ENCODE measurements around the gene IGSF5. TPM values are rescaled to one million over a fixed set of nuclear protein-coding genes. Genes with fewer than 3 reads are reported as not detected.

Gene IGSF5
- polyA plus RNA-seq, 3 donors: not detected

DNA sequence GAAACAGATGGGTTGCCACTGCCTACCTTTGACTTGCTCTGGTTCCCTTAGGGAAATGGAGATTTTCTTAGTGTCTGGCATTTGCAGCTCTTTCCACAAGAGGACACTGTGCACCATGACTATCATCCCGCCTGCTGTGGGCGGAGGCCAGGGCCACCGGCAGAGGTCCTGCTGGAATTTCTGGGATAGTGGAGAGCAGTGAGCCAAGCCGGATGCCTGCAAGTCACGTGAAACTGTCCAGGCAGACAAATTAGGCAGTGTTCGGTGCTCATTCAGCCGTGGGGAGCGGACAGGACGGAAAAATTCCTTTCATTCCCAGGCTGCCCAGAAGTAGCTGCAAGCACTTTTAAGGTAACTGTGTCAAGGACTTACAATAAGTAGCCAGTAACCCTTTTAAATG lies 43.4 kb downstream of the IGSF5 start:
- Mint-ChIP-seq H3K9me3 (peaks cover 0 to 6% (median 0%) of the 10 kb centered on the region in 7 donors), H3K27ac (no peak overlapping the region), H3K27me3 (ENCODE audit: low read depth in 3 of 3) (peaks cover 0 to 4% (median 0%) of the 10 kb centered on the region in 3 donors), H3K4me3 (no peak overlapping the region), H3K4me1 (no peaks in the 10 kb centered on the region), H3K36me3 (no peaks in the 10 kb centered on the region)
- no peaks in the 10 kb centered on the region for H4K20me1 ChIP-seq (ENCODE audit: insufficient read depth, low read length)
- intact Hi-C loops (cut with micrococcal nuclease): no loop called here
- no peak overlapping the region for H2AFZ ChIP-seq (ENCODE audit: insufficient read depth, low read depth, low read length, poor library complexity, severe bottlenecking)
- no peaks in the 10 kb centered on the region for H3K36me3 ChIP-seq (replicated peaks in 1 of 2; ENCODE audit: control insufficient read depth in 1 of 2, insufficient read depth in 2 of 2, low read length in 2 of 2)
- TF ChIP-seq, protein P1, sequence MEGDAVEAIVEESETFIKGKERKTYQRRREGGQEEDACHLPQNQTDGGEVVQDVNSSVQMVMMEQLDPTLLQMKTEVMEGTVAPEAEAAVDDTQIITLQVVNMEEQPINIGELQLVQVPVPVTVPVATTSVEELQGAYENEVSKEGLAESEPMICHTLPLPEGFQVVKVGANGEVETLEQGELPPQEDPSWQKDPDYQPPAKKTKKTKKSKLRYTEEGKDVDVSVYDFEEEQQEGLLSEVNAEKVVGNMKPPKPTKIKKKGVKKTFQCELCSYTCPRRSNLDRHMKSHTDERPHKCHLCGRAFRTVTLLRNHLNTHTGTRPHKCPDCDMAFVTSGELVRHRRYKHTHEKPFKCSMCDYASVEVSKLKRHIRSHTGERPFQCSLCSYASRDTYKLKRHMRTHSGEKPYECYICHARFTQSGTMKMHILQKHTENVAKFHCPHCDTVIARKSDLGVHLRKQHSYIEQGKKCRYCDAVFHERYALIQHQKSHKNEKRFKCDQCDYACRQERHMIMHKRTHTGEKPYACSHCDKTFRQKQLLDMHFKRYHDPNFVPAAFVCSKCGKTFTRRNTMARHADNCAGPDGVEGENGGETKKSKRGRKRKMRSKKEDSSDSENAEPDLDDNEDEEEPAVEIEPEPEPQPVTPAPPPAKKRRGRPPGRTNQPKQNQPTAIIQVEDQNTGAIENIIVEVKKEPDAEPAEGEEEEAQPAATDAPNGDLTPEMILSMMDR (IDR thresholded peaks at IDR 0.05): no peak
- H3K27ac ChIP-seq (ENCODE audit: low read depth in 1 of 2, low read length in 2 of 2): no peak overlapping the region
- WGBS (ENCODE audit: insufficient coverage): 65% methylated on average over 9 of the region's 9 CpGs
- no peaks in the 10 kb centered on the region for H3K79me2 ChIP-seq (ENCODE audit: insufficient read depth, low read length)
- no peak for DNase-seq
- no peak overlapping the region for H3K9ac ChIP-seq (ENCODE audit: insufficient read depth, low read length, poor library complexity, severe bottlenecking)
- no peaks in the 10 kb centered on the region for H3K27me3 ChIP-seq (ENCODE audit: control insufficient read depth in 2 of 2, insufficient read depth in 2 of 2, low read length in 2 of 2)
- H3K4me2 ChIP-seq (replicated peaks; ENCODE audit: extremely low read depth, low read length, poor library complexity, severe bottlenecking): no peak overlapping the region
- no peak overlapping the region for H3K4me3 ChIP-seq (replicated peaks in 1 of 3; ENCODE audit: low read depth in 2 of 3, low read length in 3 of 3)
- no peaks in the 10 kb centered on the region for H3K4me1 ChIP-seq (ENCODE audit: control insufficient read depth in 1 of 2, insufficient read depth in 2 of 2, low read length in 2 of 2)
- no peaks in the 10 kb centered on the region for H3K9me3 ChIP-seq (replicated peaks in 1 of 2; ENCODE audit: control insufficient read depth in 1 of 2, insufficient read depth in 1 of 2, low read length in 2 of 2)

DNA sequence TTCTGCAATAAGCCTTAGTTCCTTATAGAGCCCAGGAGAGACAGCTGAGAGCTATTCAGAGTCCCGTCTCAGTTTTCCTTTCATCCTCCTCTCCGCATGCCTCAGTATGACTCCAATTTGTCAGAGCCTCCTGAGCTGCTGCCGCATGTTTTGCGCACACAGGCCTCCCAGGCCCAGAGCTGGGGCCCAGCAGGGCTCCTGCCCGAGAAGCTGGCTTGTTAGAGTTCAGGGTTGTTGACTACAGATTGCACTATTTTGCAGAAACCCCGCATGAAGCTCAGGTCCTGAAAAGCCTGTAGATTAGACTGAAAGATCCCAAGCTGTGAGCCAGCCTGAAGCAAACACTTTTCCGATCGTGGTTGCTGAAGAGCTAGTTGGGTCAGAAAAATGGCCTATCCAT lies 51.5 kb downstream of the IGSF5 start:
- no peaks in the 10 kb centered on the region for H3K79me2 ChIP-seq (ENCODE audit: insufficient read depth, low read length)
- no peaks in the 10 kb centered on the region for H3K36me3 Mint-ChIP-seq
- H3K27me3 ChIP-seq (ENCODE audit: control insufficient read depth in 2 of 2, insufficient read depth in 2 of 2, low read length in 2 of 2): no peaks in the 10 kb centered on the region
- H4K20me1 ChIP-seq (ENCODE audit: insufficient read depth, low read length): no peaks in the 10 kb centered on the region
- no peak overlapping the region for H3K4me3 Mint-ChIP-seq
- no peaks in the 10 kb centered on the region for H3K9me3 ChIP-seq (replicated peaks in 1 of 2; ENCODE audit: control insufficient read depth in 1 of 2, insufficient read depth in 1 of 2, low read length in 2 of 2)
- no peaks in the 10 kb centered on the region for H3K4me1 Mint-ChIP-seq
- H3K27ac Mint-ChIP-seq: no peak overlapping the region
- H3K4me2 ChIP-seq (replicated peaks; ENCODE audit: extremely low read depth, low read length, poor library complexity, severe bottlenecking): no peak overlapping the region
- no peak overlapping the region for H2AFZ ChIP-seq (ENCODE audit: insufficient read depth, low read depth, low read length, poor library complexity, severe bottlenecking)
- no peak overlapping the region for H3K9ac ChIP-seq (ENCODE audit: insufficient read depth, low read length, poor library complexity, severe bottlenecking)
- TF ChIP-seq, protein P1 (IDR thresholded peaks at IDR 0.05): no peak
- intact Hi-C loops (cut with micrococcal nuclease): no loop called here
- H3K27ac ChIP-seq (ENCODE audit: low read depth in 1 of 2, low read length in 2 of 2): no peak overlapping the region
- DNase-seq: no peak
- H3K36me3 ChIP-seq (replicated peaks in 1 of 2; ENCODE audit: control insufficient read depth in 1 of 2, insufficient read depth in 2 of 2, low read length in 2 of 2): no peaks in the 10 kb centered on the region
- H3K9me3 Mint-ChIP-seq: peaks cover 0 to 7% (median 3%) of the 10 kb centered on the region in 7 donors
- no peak overlapping the region for H3K4me3 ChIP-seq (replicated peaks in 1 of 3; ENCODE audit: low read depth in 2 of 3, low read length in 3 of 3)
- WGBS (ENCODE audit: insufficient coverage): 96% methylated on average over 7 of the region's 8 CpGs
- peaks cover 0 to 2% (median 0%) of the 10 kb centered on the region in 3 donors for H3K27me3 Mint-ChIP-seq (ENCODE audit: low read depth in 3 of 3)
- no peaks in the 10 kb centered on the region for H3K4me1 ChIP-seq (ENCODE audit: control insufficient read depth in 1 of 2, insufficient read depth in 2 of 2, low read length in 2 of 2)
